Fibroblast of lung (primary cell): ENCODE results near the gene KRTAP4-7.

Source experiments
- CTCF ChIP-seq, 2 donors: IDR thresholded peaks in 1 of 2; conservative IDR thresholded peaks in 1 of 2; 1 replicate in 1 of 2; 2 replicates in 1 of 2; pipeline ENCODE4 v1.5.1; 2011 to 2012; ENCODE audit warnings: low read length in 2 of 2, control low read depth in 1 of 2, inconsistent platforms in 1 of 2, low read depth in 1 of 2, mild to moderate bottlenecking in 1 of 2
- EZH2 ChIP-seq: IDR thresholded peaks from 2 replicates; pipeline ENCODE4 v1.5.1; 2012; ENCODE audit warnings: low read length, control low read depth, mild to moderate bottlenecking; ENCODE audit errors: missing control alignments

GRCh38 chr17:41107941-41108450, 24.0 kb downstream of the KRTAP4-7 start:
- TF ChIP-seq EZH2 (no peak), CTCF (conservative IDR thresholded peaks at IDR 0.05 in 1 of 2, IDR thresholded peaks at IDR 0.05 in 1 of 2; ENCODE audit: low read depth in 1 of 2, low read length in 2 of 2) (no peak)
